GM12878 (cell line): ENCODE measurements around the gene PPARD. TPM values are rescaled to one million over a fixed set of nuclear protein-coding genes. Genes with fewer than 3 reads are reported as not detected.

Experiments
- ATAC-seq: fragments of 200-7000 bp; cut with Tn5 transposase; 3 replicates; pipeline ENCODE4 v1.9.1; 2020; ENCODE audit warnings: mild to moderate bottlenecking, moderate library complexity
- BruUV-seq: library from RNA; stranded (reverse); fragments of 400-500 nt; replicated peaks from 2 replicates; lab custom pipeline; 2021; lab: Mats Ljungman, UMichigan
- CTCF ChIA-PET: fragments of 300-600 bp; sonication (Branson Sonifier 250); formaldehyde crosslinking; extraction: SDS; loops from one replicate; lab custom pipeline; 2021; ENCODE audit warnings: inconsistent platforms; lab: Yijun Ruan, JAX
- POLR2A ChIA-PET: fragments of 350-600 bp; formaldehyde crosslinking; extraction: SDS; loops from one replicate; lab custom pipeline; 2021; ENCODE audit warnings: inconsistent platforms; lab: Charles Lee
- RAD21 ChIA-PET: fragments of 300-600 bp; sonication (Branson Sonifier 250); formaldehyde crosslinking; loops from one replicate; lab custom pipeline; 2023; ENCODE audit warnings: antibody characterized with exemption; ENCODE audit not compliant: unreplicated experiment; lab: Charles Lee
- SMC1A ChIA-PET: fragments of 300-600 bp; sonication (Branson Sonifier 250); formaldehyde crosslinking; loops from one replicate; lab custom pipeline; 2023; ENCODE audit not compliant: unreplicated experiment, uncharacterized antibody; lab: Charles Lee
- DNase-seq: peaks from one replicate; pipeline ENCODE4 v3.0.0-alpha.2; 2011; ENCODE audit warnings: low read depth, low spot score
- FAIRE-seq: peaks from 3 replicates; lab custom pipeline; 2011; peaks lifted over from hg19 to GRCh38; lab: Jason Lieb, UNC
- H2AFZ ChIP-seq: 2 replicates; pipeline ENCODE4 v1.6.0; 2011; ENCODE audit warnings: low read depth, low read length, control low read depth; ENCODE audit not compliant: control insufficient read depth
- H3K27ac ChIP-seq: 2 replicates; pipeline ENCODE4 v1.5.1; 2011; ENCODE audit warnings: control low read depth; ENCODE audit not compliant: control insufficient read depth, insufficient read depth
- H3K27me3 ChIP-seq, 2 experiments: replicated peaks in 1 of 2; 2 replicates each; pipeline versions ENCODE4 v1.6.0 to v1.6.1; 2011; ENCODE audit warnings: low read length in 1 of 2; ENCODE audit not compliant: control insufficient read depth in 2 of 2, insufficient read depth in 2 of 2
- H3K36me3 ChIP-seq, 2 experiments: 2 replicates each; pipeline ENCODE4 v1.5.1; 2011; ENCODE audit warnings: low read length in 1 of 2; ENCODE audit not compliant: control insufficient read depth in 2 of 2, insufficient read depth in 2 of 2
- H3K4me1 ChIP-seq: 2 replicates; pipeline ENCODE4 v1.6.1; 2011; ENCODE audit warnings: mild to moderate bottlenecking, low read length, moderate library complexity, mixed read lengths; ENCODE audit not compliant: control insufficient read depth, insufficient read depth
- H3K4me2 ChIP-seq: 2 replicates; pipeline ENCODE4 v1.6.0; 2011; ENCODE audit warnings: control low read depth; ENCODE audit not compliant: control insufficient read depth, insufficient read depth
- H3K4me3 ChIP-seq: fragments of 200-600 bp; sonication (generic); 2 replicates; pipeline ENCODE4 v1.5.1; 2016
- H3K79me2 ChIP-seq: 2 replicates; pipeline ENCODE4 v1.6.0; 2011; ENCODE audit warnings: low read length; ENCODE audit not compliant: control insufficient read depth, insufficient read depth
- H3K9ac ChIP-seq: 2 replicates; pipeline ENCODE4 v1.8.0; 2011; ENCODE audit warnings: low read length, control low read depth, mixed read lengths; ENCODE audit not compliant: control insufficient read depth, insufficient read depth
- H3K9me3 ChIP-seq: replicated peaks from 3 replicates; pipeline ENCODE4 v1.5.1; 2011; ENCODE audit warnings: mild to moderate bottlenecking, low read length; ENCODE audit not compliant: control insufficient read depth, insufficient read depth
- H4K20me1 ChIP-seq: 2 replicates; pipeline ENCODE4 v1.6.0; 2011; ENCODE audit not compliant: control insufficient read depth, insufficient read depth
- BMI1 ChIP-seq: fragments of 450-650 bp; IDR thresholded peaks from 2 replicates; pipeline ENCODE4 v1.6.1; 2016; ENCODE audit warnings: mild to moderate bottlenecking, moderate library complexity, borderline replicate concordance
- EP300 ChIP-seq, 2 experiments: fragments of 150-350 bp in 1 of 2; IDR thresholded peaks; 2 replicates each; pipeline ENCODE4 v1.6.1; 2011 to 2012; ENCODE audit warnings: low read depth in 2 of 2, low read length in 2 of 2, borderline replicate concordance in 1 of 2, improper control_type of control experiment in 1 of 2, inconsistent platforms in 1 of 2; ENCODE audit not compliant: control insufficient read depth in 1 of 2
- GABPA ChIP-seq: IDR thresholded peaks from 2 replicates; pipeline ENCODE4 v1.6.1; 2014; ENCODE audit warnings: antibody characterized with exemption, low read depth, mild to moderate bottlenecking, inconsistent platforms
- RCOR1 ChIP-seq: conservative IDR thresholded peaks from 2 replicates; pipeline ENCODE4 v1.6.1; 2012; ENCODE audit warnings: low read depth, low read length, improper control_type of control experiment
- RELA ChIP-seq: fragments of 450-650 bp; IDR thresholded peaks from 2 replicates; pipeline ENCODE4 v1.8.0; 2014; ENCODE audit warnings: borderline replicate concordance; ENCODE audit not compliant: partially characterized antibody
- SRF ChIP-seq, 2 experiments: IDR thresholded peaks; 2 replicates each; pipeline ENCODE4 v1.6.1; 2011; ENCODE audit warnings: low read depth in 2 of 2, low read length in 2 of 2, mild to moderate bottlenecking in 1 of 2, moderate library complexity in 1 of 2
- TBL1XR1 ChIP-seq: IDR thresholded peaks from 2 replicates; pipeline ENCODE4 v1.6.1; 2012; ENCODE audit warnings: low read depth, low read length, improper control_type of control experiment
- WGBS: methylation state at CpG from one replicate; pipeline ENCODE4 v1.1.6; 2016; ENCODE audit warnings: low lambda C conversion rate; ENCODE audit not compliant: insufficient replicate concordance, insufficient coverage; ENCODE audit errors: missing lambda C conversion rate; 5-methylcytosine and 5-hydroxymethylcytosine counted together
- in situ Hi-C: fragments of 300-500 bp; cut with MboI; formaldehyde crosslinking; loops from 9 replicates; pipeline ENCODE4 v1.14.3; 2018; ENCODE audit warnings: mixed read lengths
- intact Hi-C: fragments of 100-400 bp; cut with micrococcal nuclease; formaldehyde crosslinking; loops from one replicate; pipeline ENCODE4 v1.14.2; 2022; ENCODE audit not compliant: unreplicated experiment
- polyA plus RNA-seq, 11 experiments: library from polyadenylated mRNA; depleted of rRNA in 4 of 11; unstranded in 6 of 11; stranded (reverse) in 5 of 11; fragments of >200 nt; fragmentation: Nextera tagmentation in 4 of 11; fragmentation: Illumina TruSeq in 1 of 11; extraction: Ambion mirVana in 4 of 11; extraction: Trizol in 1 of 11; gene quantifications; 1 replicate in 1 of 11; 2 replicates in 10 of 11; pipeline versions ENCODE4 v1.2.1 to v1.2.3, GENCODE V29; 2011 to 2016; ENCODE audit warnings: inconsistent platforms in 2 of 11, missing spikeins in 2 of 11, low read depth in 1 of 11
- total RNA-seq, 4 experiments: library from RNA; depleted of rRNA in 3 of 4; stranded (reverse); fragments of >200 nt in 3 of 4; fragmentation: Illumina TruSeq in 1 of 4; extraction: Trizol in 1 of 4; gene quantifications; 2 replicates each; pipeline versions ENCODE4 v1.2.1 to v1.2.3, GENCODE V29; 2013 to 2021
- TF ChIP-seq, protein P1 (sequence below): fragments of 450-650 bp; formaldehyde crosslinking; IDR thresholded peaks from 2 replicates; pipeline ENCODE4 v1.4.0; 2020; ENCODE audit warnings: mild to moderate bottlenecking, moderate library complexity
- TF ChIP-seq, protein P2 (sequence below): IDR thresholded peaks from 2 replicates; pipeline ENCODE4 v1.6.1; 2012; ENCODE audit warnings: low read length, inconsistent platforms
- TF ChIP-seq, protein P3 (sequence below): IDR thresholded peaks from 2 replicates; pipeline ENCODE4 v1.6.1; 2011; ENCODE audit warnings: borderline replicate concordance, low read depth, mild to moderate bottlenecking, moderate library complexity, mixed read lengths, low read length; ENCODE audit not compliant: insufficient read depth; ENCODE audit errors: extremely low read length
- TF ChIP-seq, protein P4 (sequence below): IDR thresholded peaks from 2 replicates; pipeline ENCODE4 v1.6.1; 2012; ENCODE audit warnings: improper control_type of control experiment, low read depth, low read length; ENCODE audit not compliant: insufficient replicate concordance

PPARD gene
- total and polyA plus RNA-seq, 10 of the 15 experiments (the other 5 are each of a cell fraction or from before 2014, with no cell fraction given), result 0.05 to 12.6 (median 6.7) TPM

DNA sequence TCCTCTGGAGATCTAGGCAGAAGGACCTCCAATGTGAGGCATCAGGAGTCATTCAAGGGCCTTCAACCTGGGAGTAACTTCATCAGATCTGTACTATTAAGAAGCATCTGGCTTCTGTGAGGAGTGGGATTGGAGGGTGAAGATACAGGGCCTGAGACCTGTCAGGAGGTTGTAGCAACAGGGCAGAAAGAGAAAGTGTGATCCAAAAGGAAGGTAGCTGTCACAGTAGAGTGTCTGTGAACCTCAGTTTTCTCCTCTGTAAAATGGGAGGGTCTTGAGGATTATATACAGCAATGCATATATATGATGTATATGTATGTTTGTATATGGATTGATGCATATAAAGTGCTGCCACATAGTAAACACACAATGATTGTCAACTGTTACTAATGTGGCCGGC, 123.3 kb downstream of the PPARD start:
- H3K9me3 ChIP-seq, result no peaks in the 10 kb centered on the region
- H3K4me1 ChIP-seq, result no peaks in the 10 kb centered on the region
- DNase-seq (no peak), ATAC-seq (no peak), FAIRE-seq (no peak)
- H3K4me2 ChIP-seq, result no peak overlapping the region
- no peaks in the 10 kb centered on the region for H3K27me3 ChIP-seq
- ChIA-PET POLR2A (no interaction called here), CTCF (interaction anchor here (0.8 to 3.8 kb wide), 8 partner anchors 12 to 176 kb away, joined by 3 to 44 read pairs (median 4); partner anchors contain the start of gene PPARD), SMC1A (interaction anchor here (1.4 kb wide), 1 partner anchor 138 kb away, joined by 3 read pairs; no protein-coding TSS in a partner anchor), RAD21 (interaction anchor here (1.0 to 1.7 kb wide), 3 partner anchors 122 to 168 kb away, joined by 3 to 8 read pairs (median 4); partner anchors contain the start of gene DEF6)
- intact Hi-C loops, result no loop called here
- H3K9ac ChIP-seq, result no peak overlapping the region
- no peak overlapping the region for H2AFZ ChIP-seq
- peaks cover 7% of the 10 kb centered on the region; the same call in 1 of the 2 replicates for H4K20me1 ChIP-seq
- peaks cover 24% of the 10 kb centered on the region for H3K79me2 ChIP-seq
- 96% methylated on average over 1 of the region's 1 CpG for WGBS
- no TSS peak for BruUV-seq
- in situ Hi-C loops, result loop anchor here (5.0 kb wide), 1 partner anchor 168 kb away; the partner anchor contains the start of gene DEF6
- H3K27ac ChIP-seq, result no peak overlapping the region
- H3K4me3 ChIP-seq, result no peak overlapping the region
- peaks cover 3 to 8% of the 10 kb centered on the region in 2 experiments; a peak in 3 of 4 replicates for H3K36me3 ChIP-seq
- TF ChIP-seq SRF (IDR thresholded peaks at IDR 0.05; ENCODE audit: low read depth in 2 of 2, low read length in 2 of 2), result no peak
- no peak for TF ChIP-seq RCOR1
- TF ChIP-seq BMI1, result no peak
- TF ChIP-seq EP300 (IDR thresholded peaks at IDR 0.05; ENCODE audit: borderline replicate concordance in 1 of 2, control insufficient read depth in 1 of 2, low read depth in 2 of 2, low read length in 2 of 2), result no peak
- TF ChIP-seq, protein P1, sequence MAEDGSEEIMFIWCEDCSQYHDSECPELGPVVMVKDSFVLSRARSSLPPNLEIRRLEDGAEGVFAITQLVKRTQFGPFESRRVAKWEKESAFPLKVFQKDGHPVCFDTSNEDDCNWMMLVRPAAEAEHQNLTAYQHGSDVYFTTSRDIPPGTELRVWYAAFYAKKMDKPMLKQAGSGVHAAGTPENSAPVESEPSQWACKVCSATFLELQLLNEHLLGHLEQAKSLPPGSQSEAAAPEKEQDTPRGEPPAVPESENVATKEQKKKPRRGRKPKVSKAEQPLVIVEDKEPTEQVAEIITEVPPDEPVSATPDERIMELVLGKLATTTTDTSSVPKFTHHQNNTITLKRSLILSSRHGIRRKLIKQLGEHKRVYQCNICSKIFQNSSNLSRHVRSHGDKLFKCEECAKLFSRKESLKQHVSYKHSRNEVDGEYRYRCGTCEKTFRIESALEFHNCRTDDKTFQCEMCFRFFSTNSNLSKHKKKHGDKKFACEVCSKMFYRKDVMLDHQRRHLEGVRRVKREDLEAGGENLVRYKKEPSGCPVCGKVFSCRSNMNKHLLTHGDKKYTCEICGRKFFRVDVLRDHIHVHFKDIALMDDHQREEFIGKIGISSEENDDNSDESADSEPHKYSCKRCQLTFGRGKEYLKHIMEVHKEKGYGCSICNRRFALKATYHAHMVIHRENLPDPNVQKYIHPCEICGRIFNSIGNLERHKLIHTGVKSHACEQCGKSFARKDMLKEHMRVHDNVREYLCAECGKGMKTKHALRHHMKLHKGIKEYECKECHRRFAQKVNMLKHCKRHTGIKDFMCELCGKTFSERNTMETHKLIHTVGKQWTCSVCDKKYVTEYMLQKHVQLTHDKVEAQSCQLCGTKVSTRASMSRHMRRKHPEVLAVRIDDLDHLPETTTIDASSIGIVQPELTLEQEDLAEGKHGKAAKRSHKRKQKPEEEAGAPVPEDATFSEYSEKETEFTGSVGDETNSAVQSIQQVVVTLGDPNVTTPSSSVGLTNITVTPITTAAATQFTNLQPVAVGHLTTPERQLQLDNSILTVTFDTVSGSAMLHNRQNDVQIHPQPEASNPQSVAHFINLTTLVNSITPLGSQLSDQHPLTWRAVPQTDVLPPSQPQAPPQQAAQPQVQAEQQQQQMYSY, result no peak
- TF ChIP-seq GABPA, result no peak
- TF ChIP-seq, protein P2, sequence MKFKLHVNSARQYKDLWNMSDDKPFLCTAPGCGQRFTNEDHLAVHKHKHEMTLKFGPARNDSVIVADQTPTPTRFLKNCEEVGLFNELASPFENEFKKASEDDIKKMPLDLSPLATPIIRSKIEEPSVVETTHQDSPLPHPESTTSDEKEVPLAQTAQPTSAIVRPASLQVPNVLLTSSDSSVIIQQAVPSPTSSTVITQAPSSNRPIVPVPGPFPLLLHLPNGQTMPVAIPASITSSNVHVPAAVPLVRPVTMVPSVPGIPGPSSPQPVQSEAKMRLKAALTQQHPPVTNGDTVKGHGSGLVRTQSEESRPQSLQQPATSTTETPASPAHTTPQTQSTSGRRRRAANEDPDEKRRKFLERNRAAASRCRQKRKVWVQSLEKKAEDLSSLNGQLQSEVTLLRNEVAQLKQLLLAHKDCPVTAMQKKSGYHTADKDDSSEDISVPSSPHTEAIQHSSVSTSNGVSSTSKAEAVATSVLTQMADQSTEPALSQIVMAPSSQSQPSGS, result no peak
- TF ChIP-seq, protein P3, sequence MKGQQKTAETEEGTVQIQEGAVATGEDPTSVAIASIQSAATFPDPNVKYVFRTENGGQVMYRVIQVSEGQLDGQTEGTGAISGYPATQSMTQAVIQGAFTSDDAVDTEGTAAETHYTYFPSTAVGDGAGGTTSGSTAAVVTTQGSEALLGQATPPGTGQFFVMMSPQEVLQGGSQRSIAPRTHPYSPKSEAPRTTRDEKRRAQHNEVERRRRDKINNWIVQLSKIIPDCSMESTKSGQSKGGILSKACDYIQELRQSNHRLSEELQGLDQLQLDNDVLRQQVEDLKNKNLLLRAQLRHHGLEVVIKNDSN, result no peak
- TF ChIP-seq, protein P4, sequence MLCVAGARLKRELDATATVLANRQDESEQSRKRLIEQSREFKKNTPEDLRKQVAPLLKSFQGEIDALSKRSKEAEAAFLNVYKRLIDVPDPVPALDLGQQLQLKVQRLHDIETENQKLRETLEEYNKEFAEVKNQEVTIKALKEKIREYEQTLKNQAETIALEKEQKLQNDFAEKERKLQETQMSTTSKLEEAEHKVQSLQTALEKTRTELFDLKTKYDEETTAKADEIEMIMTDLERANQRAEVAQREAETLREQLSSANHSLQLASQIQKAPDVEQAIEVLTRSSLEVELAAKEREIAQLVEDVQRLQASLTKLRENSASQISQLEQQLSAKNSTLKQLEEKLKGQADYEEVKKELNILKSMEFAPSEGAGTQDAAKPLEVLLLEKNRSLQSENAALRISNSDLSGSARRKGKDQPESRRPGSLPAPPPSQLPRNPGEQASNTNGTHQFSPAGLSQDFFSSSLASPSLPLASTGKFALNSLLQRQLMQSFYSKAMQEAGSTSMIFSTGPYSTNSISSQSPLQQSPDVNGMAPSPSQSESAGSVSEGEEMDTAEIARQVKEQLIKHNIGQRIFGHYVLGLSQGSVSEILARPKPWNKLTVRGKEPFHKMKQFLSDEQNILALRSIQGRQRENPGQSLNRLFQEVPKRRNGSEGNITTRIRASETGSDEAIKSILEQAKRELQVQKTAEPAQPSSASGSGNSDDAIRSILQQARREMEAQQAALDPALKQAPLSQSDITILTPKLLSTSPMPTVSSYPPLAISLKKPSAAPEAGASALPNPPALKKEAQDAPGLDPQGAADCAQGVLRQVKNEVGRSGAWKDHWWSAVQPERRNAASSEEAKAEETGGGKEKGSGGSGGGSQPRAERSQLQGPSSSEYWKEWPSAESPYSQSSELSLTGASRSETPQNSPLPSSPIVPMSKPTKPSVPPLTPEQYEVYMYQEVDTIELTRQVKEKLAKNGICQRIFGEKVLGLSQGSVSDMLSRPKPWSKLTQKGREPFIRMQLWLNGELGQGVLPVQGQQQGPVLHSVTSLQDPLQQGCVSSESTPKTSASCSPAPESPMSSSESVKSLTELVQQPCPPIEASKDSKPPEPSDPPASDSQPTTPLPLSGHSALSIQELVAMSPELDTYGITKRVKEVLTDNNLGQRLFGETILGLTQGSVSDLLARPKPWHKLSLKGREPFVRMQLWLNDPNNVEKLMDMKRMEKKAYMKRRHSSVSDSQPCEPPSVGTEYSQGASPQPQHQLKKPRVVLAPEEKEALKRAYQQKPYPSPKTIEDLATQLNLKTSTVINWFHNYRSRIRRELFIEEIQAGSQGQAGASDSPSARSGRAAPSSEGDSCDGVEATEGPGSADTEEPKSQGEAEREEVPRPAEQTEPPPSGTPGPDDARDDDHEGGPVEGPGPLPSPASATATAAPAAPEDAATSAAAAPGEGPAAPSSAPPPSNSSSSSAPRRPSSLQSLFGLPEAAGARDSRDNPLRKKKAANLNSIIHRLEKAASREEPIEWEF, result no peak
- no peak for TF ChIP-seq TBL1XR1
- no peak for TF ChIP-seq RELA
